ENCODE results near the gene GIGYF2. TPM values are rescaled to one million over a fixed set of nuclear protein-coding genes. Genes with fewer than 3 reads are reported as not detected.

Gene GIGYF2
- total RNA-seq, 1 donor from 2014 or later: 61.1 TPM

- no peaks in the 10 kb centered on the region for H3K4me1 Mint-ChIP-seq (ENCODE audit: unreplicated experiment)
- TF ChIP-seq CTCF (IDR thresholded peaks at IDR 0.05; ENCODE audit: unreplicated experiment): no peak
- H3K9me3 Mint-ChIP-seq (ENCODE audit: unreplicated experiment): no peaks in the 10 kb centered on the region
- H3K4me3 Mint-ChIP-seq (ENCODE audit: unreplicated experiment): no peak overlapping the region
- DNase-seq (ENCODE audit: low spot score): no peak
- H3K27me3 Mint-ChIP-seq (ENCODE audit: unreplicated experiment): no peaks in the 10 kb centered on the region
- no peak overlapping the region for H3K27ac Mint-ChIP-seq (ENCODE audit: unreplicated experiment)
- peaks cover 19% of the 10 kb centered on the region for H3K36me3 Mint-ChIP-seq (ENCODE audit: low read depth, unreplicated experiment)
Measured at GRCh38 chr2:232800166-232800565, 103.0 kb downstream of the GIGYF2 start.

- Mint-ChIP-seq H3K9me3 (ENCODE audit: unreplicated experiment) (no peaks in the 10 kb centered on the region), H3K27me3 (ENCODE audit: unreplicated experiment) (no peaks in the 10 kb centered on the region), H3K4me3 (ENCODE audit: unreplicated experiment) (no peak overlapping the region), H3K27ac (ENCODE audit: unreplicated experiment) (no peak overlapping the region), H3K36me3 (ENCODE audit: low read depth, unreplicated experiment) (peaks cover 21% of the 10 kb centered on the region), H3K4me1 (ENCODE audit: unreplicated experiment) (no peaks in the 10 kb centered on the region)
- no peak for DNase-seq (ENCODE audit: low spot score)
- TF ChIP-seq CTCF (IDR thresholded peaks at IDR 0.05; ENCODE audit: unreplicated experiment): no peak
Measured at GRCh38 chr2:232802091-232802490, 105.0 kb downstream of the GIGYF2 start.

DNA sequence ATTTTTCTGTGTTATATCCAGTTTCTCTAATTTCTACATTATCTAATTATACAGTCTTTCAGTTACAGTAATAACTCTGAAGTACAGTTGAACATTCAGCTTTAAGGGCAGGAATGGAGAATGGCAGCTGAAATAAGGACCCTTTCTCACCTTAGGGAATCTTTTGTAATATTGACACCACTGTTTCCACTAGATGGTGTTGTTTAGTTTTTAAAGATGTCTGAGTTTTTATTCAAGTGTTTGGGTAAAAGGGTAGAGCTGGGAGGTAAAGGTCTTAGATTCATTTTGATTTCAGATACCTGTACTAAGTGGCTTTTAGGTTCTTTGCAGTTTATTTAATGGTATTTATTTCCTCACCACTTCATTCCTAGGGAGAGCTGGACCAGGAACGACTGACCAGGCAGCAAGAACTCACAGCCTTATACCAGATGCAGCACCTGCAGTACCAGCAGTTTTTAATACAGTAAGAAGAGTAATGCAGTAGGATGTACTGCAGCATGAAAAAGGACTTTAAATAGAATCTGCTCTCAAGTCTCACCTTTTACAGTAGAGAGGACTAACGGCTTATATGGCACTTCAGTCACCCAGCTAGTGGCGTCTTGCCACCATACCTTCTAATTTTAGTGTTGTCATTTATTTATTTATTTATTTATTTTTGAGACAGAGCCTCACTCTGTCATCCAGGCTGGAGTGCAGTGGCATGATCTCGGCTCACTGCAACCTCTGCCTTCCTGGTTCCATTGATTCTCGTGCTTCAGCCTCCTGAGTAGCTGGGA lies 112.4 kb downstream of the GIGYF2 start:
- Mint-ChIP-seq H3K36me3 (ENCODE audit: low read depth, unreplicated experiment) (peaks cover 11% of the 10 kb centered on the region), H3K4me1 (ENCODE audit: unreplicated experiment) (peaks cover 3% of the 10 kb centered on the region), H3K4me3 (ENCODE audit: unreplicated experiment) (no peak overlapping the region), H3K27ac (ENCODE audit: unreplicated experiment) (peak overlapping the region; percentile 21), H3K27me3 (ENCODE audit: unreplicated experiment) (peaks cover 1% of the 10 kb centered on the region), H3K9me3 (ENCODE audit: unreplicated experiment) (no peaks in the 10 kb centered on the region)
- TF ChIP-seq CTCF (IDR thresholded peaks at IDR 0.05; ENCODE audit: unreplicated experiment): no peak
- DNase-seq (ENCODE audit: low spot score): no peak

GRCh38 chr2:232810444-232810843 lies 113.3 kb downstream of the GIGYF2 start:
- Mint-ChIP-seq H3K4me3 (ENCODE audit: unreplicated experiment) (no peak overlapping the region), H3K36me3 (ENCODE audit: low read depth, unreplicated experiment) (peaks cover 11% of the 10 kb centered on the region), H3K4me1 (ENCODE audit: unreplicated experiment) (peaks cover 11% of the 10 kb centered on the region), H3K27me3 (ENCODE audit: unreplicated experiment) (peaks cover 1% of the 10 kb centered on the region), H3K27ac (ENCODE audit: unreplicated experiment) (no peak overlapping the region), H3K9me3 (ENCODE audit: unreplicated experiment) (no peaks in the 10 kb centered on the region)
- no peak for TF ChIP-seq CTCF (IDR thresholded peaks at IDR 0.05; ENCODE audit: unreplicated experiment)
- no peak for DNase-seq (ENCODE audit: low spot score)

GRCh38 chr2:232815569-232815968 lies 118.4 kb downstream of the GIGYF2 start:
- peaks cover 52% of the 10 kb centered on the region for H3K4me1 Mint-ChIP-seq (ENCODE audit: unreplicated experiment)
- H3K36me3 Mint-ChIP-seq (ENCODE audit: low read depth, unreplicated experiment): peaks cover 9% of the 10 kb centered on the region
- DNase-seq (ENCODE audit: low spot score): no peak
- H3K27me3 Mint-ChIP-seq (ENCODE audit: unreplicated experiment): peaks cover 1% of the 10 kb centered on the region
- no peak for TF ChIP-seq CTCF (IDR thresholded peaks at IDR 0.05; ENCODE audit: unreplicated experiment)
- no peak overlapping the region for H3K4me3 Mint-ChIP-seq (ENCODE audit: unreplicated experiment)
- H3K27ac Mint-ChIP-seq (ENCODE audit: unreplicated experiment): peak overlapping the region; percentile 97
- H3K9me3 Mint-ChIP-seq (ENCODE audit: unreplicated experiment): no peaks in the 10 kb centered on the region
